Measurements from ENCODE around the gene CENPL. TPM values are rescaled to one million over a fixed set of nuclear protein-coding genes. Genes with fewer than 3 reads are reported as not detected.

CENPL gene, protein sequence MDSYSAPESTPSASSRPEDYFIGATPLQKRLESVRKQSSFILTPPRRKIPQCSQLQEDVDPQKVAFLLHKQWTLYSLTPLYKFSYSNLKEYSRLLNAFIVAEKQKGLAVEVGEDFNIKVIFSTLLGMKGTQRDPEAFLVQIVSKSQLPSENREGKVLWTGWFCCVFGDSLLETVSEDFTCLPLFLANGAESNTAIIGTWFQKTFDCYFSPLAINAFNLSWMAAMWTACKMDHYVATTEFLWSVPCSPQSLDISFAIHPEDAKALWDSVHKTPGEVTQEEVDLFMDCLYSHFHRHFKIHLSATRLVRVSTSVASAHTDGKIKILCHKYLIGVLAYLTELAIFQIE
- 10 to 100 TPM in 1 of 4 donors, 1 to 10 TPM in 2, under 1 TPM in 1; 0.66 to 19.8 (median 3.9) TPM for total RNA-seq

DNA sequence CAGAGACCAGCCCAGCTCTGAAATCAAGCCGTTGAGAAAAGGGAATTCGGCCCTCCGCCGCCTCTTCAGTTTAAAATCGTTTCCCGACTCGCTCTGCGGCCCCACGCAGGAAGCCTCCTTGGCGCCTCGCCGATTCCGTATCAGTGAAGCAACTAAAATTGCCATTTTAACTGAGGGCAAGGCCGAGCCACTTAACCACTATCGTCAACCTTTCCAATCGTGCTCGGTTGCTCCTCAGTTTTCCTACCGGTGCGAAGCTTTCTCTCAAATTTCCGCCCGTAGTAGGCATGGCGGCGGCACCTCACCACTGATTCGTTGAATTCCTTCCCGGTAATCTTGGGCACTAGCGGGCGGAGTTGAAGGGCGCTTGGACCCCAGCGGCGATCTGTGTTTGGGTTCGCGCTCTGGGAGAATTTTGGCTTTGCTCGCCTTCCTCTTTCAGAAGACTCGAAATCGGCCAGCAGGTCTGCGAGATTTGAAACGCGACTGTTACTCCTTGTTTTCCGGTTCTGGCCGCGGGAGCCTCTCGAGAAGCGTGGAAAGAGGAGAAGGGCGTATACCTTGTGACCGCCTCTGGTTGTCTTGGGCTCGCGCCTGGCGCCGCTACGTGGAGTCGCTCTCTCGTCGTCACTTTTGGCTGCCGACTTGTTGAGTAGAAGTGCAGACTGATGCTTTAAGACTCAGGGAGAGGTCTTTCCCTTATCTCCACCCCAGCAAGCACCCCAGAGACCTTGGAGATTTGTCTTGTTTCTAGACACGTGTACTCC lies at the start of gene CENPL, which contains the start of gene DARS2:
Gene CENPL, minus strand, starts transcription at position 569 of the 767 bp plus-strand sequence. CDS start 13,584 bp downstream, outside the sequence.
Gene DARS2, plus strand, starts transcription at position 359 of the 767 bp plus-strand sequence. CDS start 557 bp downstream, outside the sequence.
- Histone ChIP-seq H3K4me3 (peak within 1 kb of the TSS; percentile 66 to 86 (median 70)), H3K4me1 (peaks cover 0 to 12% (median 3%) of the 10 kb centered on the region in 4 donors), H3K9me3 (no peaks in the 10 kb centered on the region), H3K27me3 (no peaks in the 10 kb centered on the region), H3K27ac (peak within 1 kb of the TSS; percentile 83 to 94 (median 88)), H3K36me3 (no peaks in the 10 kb centered on the region)
- DNase-seq, result peak; percentile 90 to 98 (median 93)
- peak; percentile 53 to 55 for TF ChIP-seq POLR2A (IDR thresholded peaks at IDR 0.05)
- TF ChIP-seq, protein P1, sequence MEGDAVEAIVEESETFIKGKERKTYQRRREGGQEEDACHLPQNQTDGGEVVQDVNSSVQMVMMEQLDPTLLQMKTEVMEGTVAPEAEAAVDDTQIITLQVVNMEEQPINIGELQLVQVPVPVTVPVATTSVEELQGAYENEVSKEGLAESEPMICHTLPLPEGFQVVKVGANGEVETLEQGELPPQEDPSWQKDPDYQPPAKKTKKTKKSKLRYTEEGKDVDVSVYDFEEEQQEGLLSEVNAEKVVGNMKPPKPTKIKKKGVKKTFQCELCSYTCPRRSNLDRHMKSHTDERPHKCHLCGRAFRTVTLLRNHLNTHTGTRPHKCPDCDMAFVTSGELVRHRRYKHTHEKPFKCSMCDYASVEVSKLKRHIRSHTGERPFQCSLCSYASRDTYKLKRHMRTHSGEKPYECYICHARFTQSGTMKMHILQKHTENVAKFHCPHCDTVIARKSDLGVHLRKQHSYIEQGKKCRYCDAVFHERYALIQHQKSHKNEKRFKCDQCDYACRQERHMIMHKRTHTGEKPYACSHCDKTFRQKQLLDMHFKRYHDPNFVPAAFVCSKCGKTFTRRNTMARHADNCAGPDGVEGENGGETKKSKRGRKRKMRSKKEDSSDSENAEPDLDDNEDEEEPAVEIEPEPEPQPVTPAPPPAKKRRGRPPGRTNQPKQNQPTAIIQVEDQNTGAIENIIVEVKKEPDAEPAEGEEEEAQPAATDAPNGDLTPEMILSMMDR (IDR thresholded peaks at IDR 0.05), result peak in 1 of 6 experiments; percentile 2

DNA sequence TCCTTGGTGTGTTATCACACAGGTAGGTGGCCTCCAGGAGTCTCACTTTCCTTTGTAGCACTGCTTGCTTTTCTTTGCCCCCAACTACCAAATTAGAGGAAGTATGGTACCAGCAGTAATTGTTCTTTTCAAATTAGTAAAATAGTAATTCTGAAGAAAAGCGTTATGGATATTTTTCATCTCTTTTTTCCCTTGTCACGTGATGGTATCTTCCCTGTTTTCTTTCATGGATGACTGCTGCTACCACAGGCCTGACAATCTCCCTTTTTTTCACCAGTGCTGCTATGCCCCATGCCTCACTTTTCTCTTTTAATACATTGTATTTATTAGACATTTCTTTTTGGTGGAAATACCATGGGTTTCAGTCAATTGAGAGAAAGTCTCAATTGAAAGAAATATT lies 46.8 kb upstream of the CENPL start:
- Histone ChIP-seq H3K27ac (no peak overlapping the region), H3K9me3 (no peaks in the 10 kb centered on the region), H3K36me3 (peaks cover 0 to 14% (median 0%) of the 10 kb centered on the region in 3 donors), H3K4me3 (no peak overlapping the region), H3K27me3 (no peaks in the 10 kb centered on the region), H3K4me1 (peaks cover 0 to 31% (median 4%) of the 10 kb centered on the region in 4 donors)
- TF ChIP-seq, protein P1 (IDR thresholded peaks at IDR 0.05), result no peak
- no peak for TF ChIP-seq POLR2A (IDR thresholded peaks at IDR 0.05)
- no peak for DNase-seq

- Histone ChIP-seq H3K4me1 (peaks cover 0 to 35% (median 4%) of the 10 kb centered on the region in 4 donors), H3K9me3 (no peaks in the 10 kb centered on the region), H3K4me3 (no peak overlapping the region), H3K27me3 (no peaks in the 10 kb centered on the region), H3K27ac (peak overlapping the region in 3 of 4 donors; percentile 14 to 97 (median 94)), H3K36me3 (peaks cover 0 to 10% (median 0%) of the 10 kb centered on the region in 3 donors)
- TF ChIP-seq POLR2A (IDR thresholded peaks at IDR 0.05), result no peak
- TF ChIP-seq, protein P1 (IDR thresholded peaks at IDR 0.05), result no peak
- no peak for DNase-seq
These were observed 46.4 kb upstream of the CENPL start for GRCh38 chr1:173871091-173871490.

DNA sequence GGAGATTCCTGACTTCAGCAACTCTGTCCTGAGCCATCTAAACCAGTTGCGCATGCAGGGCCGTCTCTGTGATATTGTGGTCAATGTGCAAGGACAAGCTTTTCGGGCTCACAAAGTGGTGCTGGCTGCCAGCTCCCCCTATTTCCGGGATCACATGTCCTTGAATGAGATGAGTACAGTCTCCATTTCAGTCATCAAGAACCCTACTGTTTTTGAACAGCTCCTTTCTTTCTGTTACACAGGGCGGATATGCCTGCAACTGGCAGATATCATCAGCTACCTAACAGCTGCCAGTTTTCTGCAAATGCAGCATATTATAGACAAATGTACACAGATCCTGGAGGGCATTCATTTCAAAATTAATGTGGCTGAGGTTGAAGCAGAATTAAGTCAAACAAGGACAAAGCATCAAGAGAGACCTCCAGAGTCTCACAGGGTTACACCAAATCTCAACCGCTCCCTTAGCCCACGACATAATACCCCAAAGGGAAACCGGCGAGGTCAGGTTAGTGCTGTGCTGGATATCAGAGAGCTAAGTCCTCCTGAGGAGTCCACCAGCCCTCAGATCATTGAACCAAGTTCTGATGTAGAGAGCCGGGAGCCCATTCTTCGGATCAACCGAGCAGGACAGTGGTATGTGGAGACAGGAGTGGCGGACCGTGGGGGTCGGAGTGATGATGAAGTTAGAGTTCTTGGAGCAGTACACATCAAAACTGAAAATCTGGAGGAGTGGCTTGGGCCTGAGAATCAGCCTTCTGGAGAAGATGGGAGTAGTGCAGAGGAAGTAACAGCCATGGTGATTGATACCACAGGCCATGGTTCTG lies 45.8 kb upstream of the CENPL start:
- H3K9me3 ChIP-seq, result no peaks in the 10 kb centered on the region
- peak overlapping the region; percentile 29 to 97 (median 72) for H3K27ac ChIP-seq
- peak; percentile 41 to 76 (median 59) for DNase-seq
- peaks cover 0 to 41% (median 5%) of the 10 kb centered on the region in 4 donors for H3K4me1 ChIP-seq
- no peaks in the 10 kb centered on the region for H3K27me3 ChIP-seq
- H3K36me3 ChIP-seq, result peaks cover 0 to 10% (median 0%) of the 10 kb centered on the region in 3 donors
- no peak overlapping the region for H3K4me3 ChIP-seq
- TF ChIP-seq, protein P1 (IDR thresholded peaks at IDR 0.05), result no peak
- peak in 1 of 2 donors; percentile 38 for TF ChIP-seq POLR2A (IDR thresholded peaks at IDR 0.05)

GRCh38 chr1:173869021-173869359 lies 44.3 kb upstream of the CENPL start:
- Histone ChIP-seq H3K27me3 (no peaks in the 10 kb centered on the region), H3K4me3 (peak overlapping the region; percentile 69 to 86 (median 80)), H3K9me3 (no peaks in the 10 kb centered on the region), H3K36me3 (peaks cover 0 to 18% (median 0%) of the 10 kb centered on the region in 3 donors), H3K4me1 (peaks cover 0 to 43% (median 6%) of the 10 kb centered on the region in 4 donors), H3K27ac (peak overlapping the region; percentile 94 to 98 (median 96))
- no peak for DNase-seq
- TF ChIP-seq, protein P1 (IDR thresholded peaks at IDR 0.05), result no peak
- TF ChIP-seq POLR2A (IDR thresholded peaks at IDR 0.05), result no peak

Data from Peyer's patch (tissue), 4 donors.